C4-2B (cell line): Measurements from ENCODE around the gene RBM28.

ENCODE experiments used
- CTCF ChIP-seq: fragments of 450-650 bp; conservative IDR thresholded peaks from 2 replicates; pipeline ENCODE4 v1.5.1; 2017; ENCODE audit warnings: mild to moderate bottlenecking
- ZFX ChIP-seq: fragments of 450-650 bp; IDR thresholded peaks from 2 replicates; pipeline ENCODE4 v1.6.1; 2017

GRCh38 chr7:128391805-128392204, 48.1 kb upstream of the RBM28 start:
- no peak for TF ChIP-seq CTCF
- TF ChIP-seq ZFX: no peak
